Stomach (tissue), 9 donors: Measurements from ENCODE around the gene GRIK5. TPM values are rescaled to one million over a fixed set of nuclear protein-coding genes. Genes with fewer than 3 reads are reported as not detected.

Experiments
- DNase-seq, 2 donors: peaks; one replicate each; pipeline versions ENCODE4 v3.0.0 to v3.0.0-alpha.2; 2013 to 2019
- H3K27ac ChIP-seq, 5 donors: fragments of 200-600 bp in 4 of 5; sonication (generic) in 4 of 5; one replicate each; pipeline ENCODE4 v1.5.1; 2013 to 2019; ENCODE audit warnings: mild to moderate bottlenecking in 1 of 5, moderate library complexity in 1 of 5
- H3K27me3 ChIP-seq, 3 donors: fragments of 200-600 bp; sonication (generic); one replicate each; pipeline ENCODE4 v1.5.1; 2017 to 2019; ENCODE audit warnings: mixed run types in 1 of 3
- H3K36me3 ChIP-seq, 4 donors: fragments of 200-600 bp; sonication (generic); 1 replicate in 3 of 4; 2 replicates in 1 of 4; pipeline ENCODE4 v1.5.1; 2016 to 2019
- H3K4me1 ChIP-seq, 4 donors: fragments of 200-600 bp; sonication (generic); one replicate each; pipeline ENCODE4 v1.5.1; 2016 to 2019
- H3K4me3 ChIP-seq, 4 donors: fragments of 200-600 bp; sonication (generic) in 3 of 4; one replicate each; pipeline ENCODE4 v1.5.1; 2016 to 2019; ENCODE audit warnings: mild to moderate bottlenecking in 1 of 4
- H3K9me3 ChIP-seq, 4 donors: fragments of 200-600 bp; sonication (generic); one replicate each; pipeline ENCODE4 v1.5.1; 2016 to 2019
- CTCF ChIP-seq, 7 experiments: fragments of 450-650 bp in 4 of 7; fragments of 200-600 bp in 3 of 7; sonication (generic) in 3 of 7; IDR thresholded peaks; one replicate each; pipeline ENCODE4 v1.5.1; 2016 to 2019; ENCODE audit warnings: antibody characterized with exemption in 7 of 7, control low read depth in 2 of 7, mild to moderate bottlenecking in 1 of 7
- EP300 ChIP-seq: sonication (generic); formaldehyde crosslinking; IDR thresholded peaks from one replicate; pipeline ENCODE4 v1.6.1; 2017; ENCODE audit warnings: antibody characterized with exemption
- POLR2A ChIP-seq, 4 donors: fragments of 450-650 bp; IDR thresholded peaks; one replicate each; pipeline ENCODE4 v1.6.1; 2016; ENCODE audit warnings: antibody characterized with exemption in 4 of 4, control low read depth in 2 of 4, mild to moderate bottlenecking in 1 of 4, moderate library complexity in 1 of 4
- POLR2AphosphoS5 ChIP-seq, 3 donors: sonication (generic); formaldehyde crosslinking; IDR thresholded peaks; one replicate each; pipeline ENCODE4 v1.6.1; 2016; ENCODE audit warnings: antibody characterized with exemption in 3 of 3
- WGBS, 5 donors: extraction: QIAGEN DNeasy Blood & Tissue Kit in 3 of 5; methylation state at CpG; one replicate each; pipeline versions ENCODE4 v1.1.5 to v1.1.7; 2013 to 2018; 5-methylcytosine and 5-hydroxymethylcytosine counted together
- intact Hi-C: fragments of 100-400 bp; cut with DNase I; formaldehyde crosslinking; loops from one replicate; pipeline ENCODE4 v1.15.1; 2023; ENCODE audit warnings: low total_unique reads
- polyA plus RNA-seq, 3 donors: library from polyadenylated mRNA; stranded (reverse); fragments of 200-250 nt; gene quantifications; one replicate each; pipeline ENCODE4 v1.2.3, GENCODE V29; 2013
- total RNA-seq, 5 donors: library from RNA; depleted of rRNA; stranded (reverse); fragments of >200 nt; gene quantifications; one replicate each; pipeline versions ENCODE4 v1.1.0 to v1.2.3, GENCODE V29; 2014 to 2016
- donor health status: healthy with polysubstance abuse.
- donor health status: Bipolar disorder and iron deficiency.
- donor health status: healthy.

The GRIK5 gene
- total and polyA plus RNA-seq, 8 donors: 0.92 to 74.1 (median 4.2) TPM

DNA sequence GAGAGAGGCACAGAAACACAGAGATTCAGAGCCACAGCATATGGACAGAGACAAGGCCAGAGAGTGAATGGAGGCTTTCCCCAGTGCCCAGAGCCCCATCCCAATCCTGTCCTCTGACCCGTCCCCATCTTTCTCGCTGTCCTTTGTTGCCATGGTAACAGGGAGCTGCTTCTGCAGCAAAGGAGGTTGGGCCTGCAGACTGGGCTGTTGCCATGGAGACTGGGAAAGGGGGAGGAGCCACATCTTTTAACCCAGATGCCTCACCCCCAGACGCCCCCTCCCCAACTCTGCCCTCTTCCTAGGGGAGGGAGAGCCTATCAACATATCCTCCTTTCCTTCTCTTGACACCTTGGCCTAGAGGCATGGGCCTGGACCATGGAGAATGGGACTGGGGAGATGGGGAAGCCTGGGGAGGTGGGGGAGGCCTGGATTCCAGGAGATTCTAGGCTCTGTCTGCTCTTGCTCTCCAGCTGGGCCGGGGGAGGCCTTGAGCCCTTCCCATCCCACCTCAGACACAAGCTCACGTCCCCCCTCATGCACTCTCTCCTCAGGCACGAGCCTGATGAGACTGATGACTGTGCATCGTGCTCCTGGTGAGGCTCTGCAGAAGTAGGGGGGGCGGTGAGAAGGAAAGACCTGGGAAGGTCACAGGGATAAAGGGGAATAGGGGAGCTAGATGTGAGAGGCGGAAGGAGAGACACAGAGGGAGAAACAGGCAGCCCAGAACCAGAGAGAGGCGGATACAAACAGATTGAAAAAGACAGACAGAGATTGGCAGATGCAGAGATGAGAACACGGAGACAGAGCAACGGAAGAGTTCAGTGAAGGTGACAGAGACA is 73.8 kb downstream of the GRIK5 start:
- peaks cover 11 to 100% (median 99%) of the 10 kb centered on the region in 3 donors for H3K27me3 ChIP-seq
- 38 to 41% (median 41%) methylated on average over 12 of the region's 12 CpGs for WGBS, 5 donors
- no peak overlapping the region for H3K4me3 ChIP-seq
- H3K27ac ChIP-seq: no peak overlapping the region
- peaks cover 19 to 39% (median 32%) of the 10 kb centered on the region in 4 donors for H3K4me1 ChIP-seq
- DNase-seq: peak in 1 of 2 donors; percentile 23
- TF ChIP-seq EP300: no peak
- no peak for TF ChIP-seq POLR2AphosphoS5 (IDR thresholded peaks at IDR 0.05)
- TF ChIP-seq CTCF (IDR thresholded peaks at IDR 0.05): no peak
- no peak for TF ChIP-seq POLR2A (IDR thresholded peaks at IDR 0.05)
- H3K36me3 ChIP-seq: no peaks in the 10 kb centered on the region
- H3K9me3 ChIP-seq: no peaks in the 10 kb centered on the region
- intact Hi-C loops: no loop called here

GRCh38 chr19:41994994-41995958 is 74.7 kb downstream of the GRIK5 start:
- H3K4me3 ChIP-seq: no peak overlapping the region
- no peaks in the 10 kb centered on the region for H3K9me3 ChIP-seq
- peaks cover 11 to 99% (median 95%) of the 10 kb centered on the region in 3 donors for H3K27me3 ChIP-seq
- no peak for DNase-seq
- WGBS, 5 donors: 79 to 86% (median 82%) methylated on average over 19 of the region's 19 CpGs
- H3K4me1 ChIP-seq: peaks cover 19 to 39% (median 32%) of the 10 kb centered on the region in 4 donors
- H3K36me3 ChIP-seq: no peaks in the 10 kb centered on the region
- TF ChIP-seq POLR2A (IDR thresholded peaks at IDR 0.05): no peak
- no peak for TF ChIP-seq EP300
- TF ChIP-seq POLR2AphosphoS5 (IDR thresholded peaks at IDR 0.05): no peak
- TF ChIP-seq CTCF (IDR thresholded peaks at IDR 0.05): no peak
- no peak overlapping the region for H3K27ac ChIP-seq
- intact Hi-C loops: no loop called here

DNA sequence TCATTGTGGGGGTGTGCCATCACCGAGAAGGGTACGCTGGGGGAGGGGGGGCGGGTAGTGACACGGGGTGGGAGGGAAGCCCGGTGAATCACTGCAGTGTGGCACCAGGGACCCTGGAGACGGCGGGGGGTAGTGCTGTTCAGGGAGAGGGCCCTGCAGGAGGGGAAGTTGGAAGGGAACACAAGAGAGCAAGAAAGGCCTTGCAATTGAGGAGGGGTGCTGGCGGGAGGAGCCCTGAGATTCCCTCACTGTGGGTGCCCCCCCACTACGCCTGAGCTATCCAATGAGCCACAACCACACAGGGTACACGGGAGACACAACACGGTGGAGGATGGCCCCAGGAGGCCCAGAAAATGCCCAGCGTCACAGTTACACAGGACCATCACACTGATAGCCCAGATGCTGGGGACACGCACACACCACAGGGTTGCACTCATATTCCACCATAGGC is 75.5 kb downstream of the GRIK5 start:
- peaks cover 19 to 39% (median 32%) of the 10 kb centered on the region in 4 donors for H3K4me1 ChIP-seq
- H3K36me3 ChIP-seq: no peaks in the 10 kb centered on the region
- no peak overlapping the region for H3K27ac ChIP-seq
- 19 to 29% (median 25%) methylated on average over 13 of the region's 13 CpGs for WGBS, 5 donors
- TF ChIP-seq POLR2A (IDR thresholded peaks at IDR 0.05) (no peak), CTCF (IDR thresholded peaks at IDR 0.05) (no peak), POLR2AphosphoS5 (IDR thresholded peaks at IDR 0.05) (no peak), EP300 (no peak)
- intact Hi-C loops: no loop called here
- peaks cover 11 to 91% (median 88%) of the 10 kb centered on the region in 3 donors for H3K27me3 ChIP-seq
- no peak for DNase-seq
- H3K9me3 ChIP-seq: no peaks in the 10 kb centered on the region
- peak overlapping the region; percentile 40 to 57 (median 48) for H3K4me3 ChIP-seq
